SH-SY5Y (cell line): ENCODE data around the gene JUP.

Experiments used
- GATA2 ChIP-seq: IDR thresholded peaks from 2 replicates; pipeline ENCODE4 v1.6.1; 2011; ENCODE audit warnings: mild to moderate bottlenecking, low read depth, low read length
- GATA3 ChIP-seq: IDR thresholded peaks from 2 replicates; pipeline ENCODE4 v1.6.1; 2011; ENCODE audit warnings: low read depth, mild to moderate bottlenecking, low read length, moderate library complexity

Gene JUP

GRCh38 chr17:41813152-41813680 lies 26.7 kb upstream of the JUP start:
- TF ChIP-seq GATA3 (no peak), GATA2 (no peak)

GRCh38 chr17:41812381-41813151 lies 26.1 kb upstream of the JUP start, which contains the start of gene FKBP10:
TSS of gene FKBP10 (plus strand) at chr17:41813004. CDS start at chr17:41813035, 31 bp downstream.
- TF ChIP-seq GATA2 (no peak), GATA3 (no peak)

- TF ChIP-seq GATA2: no peak
- no peak for TF ChIP-seq GATA3
These were observed 25.3 kb upstream of the JUP start, which contains the start of gene P3H4 for GRCh38 chr17:41811549-41812380. TSS of gene P3H4 (minus strand) at chr17:41811949. CDS start at chr17:41811915, 34 bp downstream.

- no peak for TF ChIP-seq GATA2
- no peak for TF ChIP-seq GATA3
These were observed 24.4 kb upstream of the JUP start for GRCh38 chr17:41810659-41811548.

GRCh38 chr17:41806685-41807445 lies 20.4 kb upstream of the JUP start:
- TF ChIP-seq GATA2: no peak
- TF ChIP-seq GATA3: no peak

- TF ChIP-seq GATA3: no peak
- no peak for TF ChIP-seq GATA2
These were observed 16.8 kb upstream of the JUP start for GRCh38 chr17:41803049-41804020.

- TF ChIP-seq GATA2: no peak
- TF ChIP-seq GATA3: no peak
These were observed 15.1 kb upstream of the JUP start for GRCh38 chr17:41801374-41802271.

- TF ChIP-seq GATA3 (no peak), GATA2 (no peak)
These were observed 14.3 kb upstream of the JUP start for GRCh38 chr17:41800601-41801373.

- TF ChIP-seq GATA2 (no peak), GATA3 (no peak)
These were observed 12.9 kb upstream of the JUP start for GRCh38 chr17:41799366-41799765.

- TF ChIP-seq GATA2 (no peak), GATA3 (no peak)
These were observed 10.9 kb upstream of the JUP start for GRCh38 chr17:41797377-41797776.
